Kasumi-1 (cell line): ENCODE results near the gene TMED7.
"Not testable (repeated sequence)": the region's sequence is repeated elsewhere in the genome, so short reads cannot be mapped to it uniquely, and the experiment has no call there.

Source experiments
- DNase-seq, 2 experiments: peaks; one replicate each; lab custom pipeline; 2025; lab: John Stamatoyannopoulos, UW

TMED7 gene

GRCh38 chr5:115625579-115626444, at the start of gene TMED7:
Gene TMED7, minus strand, starts transcription at chr5:115626036. Its CDS starts 244 bp downstream, at chr5:115625792.
- DNase-seq = peak; percentile 93 to 96

GRCh38 chr5:115674782-115675181, 48.9 kb upstream of the TMED7 start:
- not testable (repeated sequence) for DNase-seq

GRCh38 chr5:115673596-115673995, 47.8 kb upstream of the TMED7 start:
- DNase-seq = no peak

- DNase-seq = no peak
Observed at GRCh38 chr5:115671939-115672338, 46.1 kb upstream of the TMED7 start.

- no peak for DNase-seq
Observed at GRCh38 chr5:115666023-115666422, 40.2 kb upstream of the TMED7 start.

GRCh38 chr5:115661563-115661962, 35.7 kb upstream of the TMED7 start:
- DNase-seq = no peak

- no peak for DNase-seq
Observed at GRCh38 chr5:115661101-115661500, 35.3 kb upstream of the TMED7 start.

GRCh38 chr5:115657881-115658233, 32.0 kb upstream of the TMED7 start:
- no peak for DNase-seq

- no peak for DNase-seq
Observed at GRCh38 chr5:115657125-115657880, 31.5 kb upstream of the TMED7 start.

GRCh38 chr5:115656404-115656803, 30.6 kb upstream of the TMED7 start:
- DNase-seq = no peak

- DNase-seq = no peak
Observed at GRCh38 chr5:115655994-115656393, 30.2 kb upstream of the TMED7 start.

GRCh38 chr5:115649541-115649940, 23.7 kb upstream of the TMED7 start:
- no peak for DNase-seq

- no peak for DNase-seq
Observed at GRCh38 chr5:115648056-115648455, 22.2 kb upstream of the TMED7 start.

GRCh38 chr5:115645386-115645785, 19.6 kb upstream of the TMED7 start:
- DNase-seq = not testable (repeated sequence)

GRCh38 chr5:115644046-115644445, 18.2 kb upstream of the TMED7 start:
- no peak for DNase-seq

- no peak for DNase-seq
Observed at GRCh38 chr5:115641948-115642347, 16.1 kb upstream of the TMED7 start.

- no peak for DNase-seq
Observed at GRCh38 chr5:115640274-115640673, 14.4 kb upstream of the TMED7 start.

GRCh38 chr5:115639377-115639776, 13.5 kb upstream of the TMED7 start:
- DNase-seq = no peak

- DNase-seq = no peak
Observed at GRCh38 chr5:115637507-115637906, 11.7 kb upstream of the TMED7 start.

- DNase-seq = no peak
Observed at GRCh38 chr5:115636008-115636407, 10.2 kb upstream of the TMED7 start.

- peak; percentile 88 to 91 for DNase-seq
Observed at GRCh38 chr5:115634343-115635132, 8.7 kb upstream of the TMED7 start.

- no peak for DNase-seq
Observed at GRCh38 chr5:115629903-115630302, 4.1 kb upstream of the TMED7 start.
